GM18519 (cell line): ENCODE data around the gene KIDINS220.
A peak's percentile ranks its signal among the peaks of the same experiment; 100 is the strongest.

ENCODE experiments used
- ATAC-seq: cut with Tn5 transposase; IDR thresholded peaks from one replicate; pipeline ENCODE4 v1.9.1; 2021; ENCODE audit warnings: mild to moderate bottlenecking, moderate library complexity; ENCODE audit not compliant: unreplicated experiment, low FRiP score

KIDINS220 gene

GRCh38 chr2:8836971-8837794 is at the start of gene KIDINS220:
KIDINS220 (minus strand) TSS chr2:8837613; CDS start chr2:8827093, 10,520 bp downstream.
- ATAC-seq = peak; percentile 78

GRCh38 chr2:8886876-8887275 is 49.5 kb upstream of the KIDINS220 start:
- no peak for ATAC-seq

GRCh38 chr2:8886202-8886518 is 48.7 kb upstream of the KIDINS220 start:
- no peak for ATAC-seq

DNA sequence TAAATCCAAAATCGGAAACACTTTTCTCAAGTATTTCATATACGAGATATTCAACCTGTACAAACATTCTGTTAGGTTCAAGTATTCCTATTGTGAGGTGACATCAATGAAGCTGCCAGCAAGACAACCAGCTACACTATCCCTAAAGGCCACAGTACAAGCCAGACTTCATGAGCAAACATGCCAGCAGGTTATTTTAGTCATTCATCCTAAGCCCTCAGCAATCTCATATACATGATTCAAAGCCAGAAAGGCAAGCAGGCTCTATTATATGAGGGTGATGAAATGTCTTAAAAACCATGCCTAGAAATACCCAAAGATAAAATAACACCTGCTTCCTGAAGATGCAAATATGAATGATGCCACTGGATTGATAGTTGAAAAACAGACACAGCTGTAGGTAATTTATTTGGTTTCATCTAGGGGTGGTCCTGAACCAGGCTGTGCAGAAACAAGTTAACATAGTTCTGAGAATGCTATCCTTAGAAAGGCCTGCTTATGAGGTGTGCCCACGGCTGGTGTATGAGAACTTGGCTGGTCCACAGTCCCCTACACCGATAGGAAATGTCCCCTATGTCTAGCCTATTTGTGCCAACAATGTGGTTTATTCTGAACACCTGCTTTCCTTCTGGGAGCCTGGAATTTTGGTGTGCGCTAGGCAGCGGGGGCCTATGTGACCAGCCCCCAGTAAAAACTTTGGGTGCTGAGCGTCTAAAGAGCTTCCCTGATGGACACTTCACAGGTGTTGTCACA is 48.2 kb upstream of the KIDINS220 start:
- ATAC-seq = no peak

DNA sequence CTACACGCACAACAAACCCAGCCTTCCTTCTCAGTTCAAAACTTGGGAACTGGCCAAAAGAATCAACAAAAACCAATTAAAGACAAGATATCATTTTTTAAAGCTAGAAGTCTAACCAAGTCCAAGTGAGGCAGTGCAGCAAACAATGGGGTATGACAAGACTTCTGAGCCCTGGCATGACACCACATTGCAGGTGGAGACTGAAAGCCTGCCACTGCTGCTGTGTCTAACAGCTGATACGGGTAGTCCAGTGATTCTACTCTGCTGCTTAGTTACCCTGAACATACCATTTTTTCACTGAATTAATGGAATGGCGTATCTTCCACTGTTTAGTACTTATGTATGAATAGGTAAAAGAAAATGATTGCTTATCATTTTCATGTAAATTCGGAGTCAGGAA is 47.4 kb upstream of the KIDINS220 start:
- no peak for ATAC-seq

GRCh38 chr2:8882094-8882493 is 44.7 kb upstream of the KIDINS220 start:
- no peak for ATAC-seq

DNA sequence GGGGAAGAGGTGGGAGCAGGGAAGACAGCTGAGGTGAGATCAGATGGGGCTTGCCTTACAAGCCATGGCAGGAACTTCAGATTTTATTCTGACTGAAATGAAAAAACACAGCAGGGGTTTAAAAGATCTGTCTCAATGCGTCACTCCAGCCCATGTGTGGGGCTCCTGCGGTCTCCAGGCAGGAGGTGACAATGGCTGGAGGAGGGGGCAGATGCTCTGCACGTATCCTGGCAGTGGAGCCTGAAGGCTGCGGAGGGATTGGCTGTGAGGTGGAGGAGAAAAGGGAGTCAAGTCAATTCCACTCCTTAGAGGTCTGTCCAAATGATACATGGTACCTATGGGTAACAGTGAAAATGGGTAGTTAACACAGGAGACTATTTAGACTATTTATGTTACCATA is 40.5 kb upstream of the KIDINS220 start:
- ATAC-seq = no peak

- no peak for ATAC-seq
Observed at GRCh38 chr2:8877332-8877731, 39.9 kb upstream of the KIDINS220 start.

- ATAC-seq = no peak
Observed at GRCh38 chr2:8876628-8877027, 39.2 kb upstream of the KIDINS220 start.

GRCh38 chr2:8872821-8873432 is 35.5 kb upstream of the KIDINS220 start:
- ATAC-seq = no peak

- ATAC-seq = no peak
Observed at GRCh38 chr2:8870441-8870840, 33.0 kb upstream of the KIDINS220 start.

- ATAC-seq = no peak
Observed at GRCh38 chr2:8867363-8867762, 29.9 kb upstream of the KIDINS220 start.

GRCh38 chr2:8863331-8863953 is 26.0 kb upstream of the KIDINS220 start:
- no peak for ATAC-seq

GRCh38 chr2:8862230-8862629 is 24.8 kb upstream of the KIDINS220 start:
- ATAC-seq = no peak

- no peak for ATAC-seq
Observed at GRCh38 chr2:8861797-8862196, 24.4 kb upstream of the KIDINS220 start.

- ATAC-seq = no peak
Observed at GRCh38 chr2:8860239-8860638, 22.8 kb upstream of the KIDINS220 start.

DNA sequence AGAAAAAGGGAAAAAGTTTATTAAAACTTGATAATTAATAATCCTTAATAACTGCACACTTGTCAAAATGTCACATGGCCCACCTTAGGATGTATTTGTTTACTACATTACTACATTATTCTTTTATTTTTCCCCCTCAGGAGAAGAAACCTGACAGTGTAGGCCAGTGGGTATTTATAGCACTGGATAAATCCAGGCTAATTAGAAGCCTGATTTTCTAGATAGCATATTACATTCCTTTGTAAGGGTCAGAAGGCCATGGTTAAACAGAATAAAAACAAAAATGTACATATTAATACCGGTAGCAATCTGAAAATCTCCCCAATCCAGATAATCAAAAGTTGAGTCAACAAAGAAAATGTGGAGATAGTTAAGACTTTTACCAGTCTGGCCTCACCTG is 21.5 kb upstream of the KIDINS220 start:
- no peak for ATAC-seq

GRCh38 chr2:8858264-8858663 is 20.9 kb upstream of the KIDINS220 start:
- no peak for ATAC-seq

GRCh38 chr2:8857709-8858108 is 20.3 kb upstream of the KIDINS220 start:
- no peak for ATAC-seq

DNA sequence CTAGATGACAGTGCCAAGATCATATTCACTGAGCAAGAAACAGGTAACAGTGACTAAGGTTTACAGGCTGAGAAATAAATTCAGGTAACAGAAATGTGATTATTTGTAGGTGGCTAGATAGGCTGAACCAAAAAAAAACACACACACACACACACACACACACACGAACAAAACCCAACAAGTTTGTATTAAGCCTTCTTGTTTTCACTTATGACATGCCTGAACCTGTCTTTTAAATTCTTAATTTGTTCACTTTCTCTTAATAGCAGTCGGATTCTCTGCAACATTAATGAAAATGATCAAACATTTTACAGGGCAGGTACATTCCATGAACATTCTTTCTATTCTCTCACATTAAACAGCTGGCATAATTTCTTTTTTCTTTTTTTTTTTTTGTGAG is 18.8 kb upstream of the KIDINS220 start:
- ATAC-seq = no peak

- no peak for ATAC-seq
Observed at GRCh38 chr2:8855010-8855409, 17.6 kb upstream of the KIDINS220 start.
